GM18498 (cell line): ENCODE results near the gene CDH23.

Experiments
- ATAC-seq: cut with Tn5 transposase; IDR thresholded peaks from one replicate; pipeline ENCODE4 v1.9.1; 2021; ENCODE audit warnings: mild to moderate bottlenecking, moderate library complexity; ENCODE audit not compliant: unreplicated experiment

Gene CDH23

GRCh38 chr10:71419750-71420149 lies 23.0 kb downstream of the CDH23 start:
- no peak for ATAC-seq

- no peak for ATAC-seq
These were observed 24.3 kb downstream of the CDH23 start for GRCh38 chr10:71421075-71421434.

GRCh38 chr10:71423250-71423649 lies 26.5 kb downstream of the CDH23 start:
- ATAC-seq, result no peak

GRCh38 chr10:71423901-71424300 lies 27.2 kb downstream of the CDH23 start:
- no peak for ATAC-seq

GRCh38 chr10:71424496-71425194 lies 27.9 kb downstream of the CDH23 start:
- ATAC-seq, result no peak

GRCh38 chr10:71426058-71426605 lies 29.4 kb downstream of the CDH23 start:
- no peak for ATAC-seq

- ATAC-seq, result no peak
These were observed 30.5 kb downstream of the CDH23 start for GRCh38 chr10:71427246-71427645.

- no peak for ATAC-seq
These were observed 32.6 kb downstream of the CDH23 start for GRCh38 chr10:71429304-71429703.

- ATAC-seq, result no peak
These were observed 33.2 kb downstream of the CDH23 start for GRCh38 chr10:71429929-71430328.

GRCh38 chr10:71431239-71432100 lies 34.8 kb downstream of the CDH23 start:
- no peak for ATAC-seq

- no peak for ATAC-seq
These were observed 35.6 kb downstream of the CDH23 start for GRCh38 chr10:71432101-71432905.

- no peak for ATAC-seq
These were observed 36.4 kb downstream of the CDH23 start for GRCh38 chr10:71432956-71433767.

GRCh38 chr10:71433768-71434744 lies 37.3 kb downstream of the CDH23 start:
- no peak for ATAC-seq

- ATAC-seq, result no peak
These were observed 38.2 kb downstream of the CDH23 start for GRCh38 chr10:71434760-71435394.

- ATAC-seq, result no peak
These were observed 39.0 kb downstream of the CDH23 start for GRCh38 chr10:71435571-71436267.

GRCh38 chr10:71436268-71437125 lies 39.8 kb downstream of the CDH23 start:
- no peak for ATAC-seq

- no peak for ATAC-seq
These were observed 40.9 kb downstream of the CDH23 start for GRCh38 chr10:71437537-71438092.
